NCI-H128 (cell line): ENCODE data around the gene CCBE1.

ENCODE experiments used
- DNase-seq: peaks from one replicate; lab custom pipeline; 2025; ENCODE audit not compliant: unreplicated experiment; lab: John Stamatoyannopoulos, UW

Gene CCBE1

DNA sequence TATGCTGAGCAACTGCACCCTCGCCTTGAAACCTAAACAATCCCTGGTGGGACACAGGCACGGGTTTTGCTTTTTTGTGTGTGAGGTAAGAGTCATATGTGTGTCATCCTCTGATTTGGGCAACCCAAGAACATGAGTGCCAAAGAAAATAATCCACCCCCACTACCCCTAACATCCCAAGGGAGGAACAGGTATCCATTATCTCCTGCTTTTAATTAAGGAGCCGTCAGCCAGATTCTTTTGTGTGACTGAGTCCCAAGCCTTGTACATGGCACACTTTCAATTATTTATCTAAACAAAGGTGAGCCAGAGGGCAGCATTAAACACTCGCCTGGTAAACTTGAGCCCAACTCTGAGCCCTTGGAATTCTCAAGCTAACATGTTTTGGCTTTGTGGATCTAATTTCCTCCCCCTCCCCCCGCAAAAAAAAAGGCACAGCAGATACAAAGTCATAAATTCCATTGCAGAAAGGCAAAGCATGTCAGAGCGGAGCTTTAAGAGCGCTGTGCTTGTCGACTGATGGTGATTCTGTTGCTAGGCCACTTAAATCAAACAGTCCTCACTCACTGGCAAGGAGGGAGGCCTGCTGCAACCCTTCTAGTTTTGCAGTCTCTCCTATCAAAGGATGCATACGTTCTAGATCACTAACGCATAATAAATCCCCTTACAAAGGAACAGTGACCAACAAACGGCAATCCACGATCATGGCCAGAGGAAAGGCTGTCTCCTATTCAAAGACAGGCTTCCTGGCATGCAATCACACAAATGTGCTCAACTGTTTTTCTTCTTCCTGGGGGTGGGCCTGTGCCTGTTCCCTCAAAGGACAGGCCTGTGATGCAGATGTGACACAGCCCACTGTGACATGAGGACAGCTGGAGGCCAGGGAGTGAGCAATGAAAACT lies 194.7 kb downstream of the CCBE1 start:
- no peak for DNase-seq

DNA sequence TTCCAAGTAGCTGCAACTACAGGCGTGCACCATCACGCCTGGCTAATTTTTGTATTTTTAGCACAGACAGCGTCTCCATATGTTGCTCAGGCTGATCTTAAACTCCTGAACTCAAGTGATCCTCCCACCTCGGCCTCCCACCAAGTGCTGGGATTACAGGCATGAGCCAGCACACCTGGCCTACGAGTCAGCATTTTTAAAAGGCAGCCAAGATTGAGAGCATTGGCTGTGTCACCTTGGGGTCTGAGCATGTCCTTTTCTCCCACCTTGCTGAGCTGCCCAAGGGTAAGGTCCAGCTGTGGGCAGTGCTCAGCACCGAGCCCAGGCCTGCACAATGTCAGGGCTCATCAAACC lies 195.3 kb downstream of the CCBE1 start:
- no peak for DNase-seq

DNA sequence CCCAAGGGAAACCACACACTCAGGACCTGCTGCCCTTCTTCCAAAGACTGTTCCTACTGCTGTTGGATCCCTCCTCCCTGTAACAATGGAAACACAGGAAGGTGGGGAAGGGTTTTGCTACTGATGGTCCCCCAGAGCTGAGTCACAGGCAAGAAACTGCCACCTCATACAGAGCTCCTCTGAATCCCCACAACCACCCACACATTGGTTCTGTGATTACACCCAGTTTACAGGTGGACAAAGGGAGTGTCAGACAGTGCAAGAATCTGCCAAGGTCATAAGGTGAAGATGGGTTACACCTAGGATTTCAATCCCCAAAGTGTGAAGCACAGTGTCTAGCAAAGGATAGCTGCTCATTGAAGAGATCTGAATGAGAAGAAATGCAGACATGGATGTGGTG lies 196.5 kb downstream of the CCBE1 start:
- DNase-seq = no peak

DNA sequence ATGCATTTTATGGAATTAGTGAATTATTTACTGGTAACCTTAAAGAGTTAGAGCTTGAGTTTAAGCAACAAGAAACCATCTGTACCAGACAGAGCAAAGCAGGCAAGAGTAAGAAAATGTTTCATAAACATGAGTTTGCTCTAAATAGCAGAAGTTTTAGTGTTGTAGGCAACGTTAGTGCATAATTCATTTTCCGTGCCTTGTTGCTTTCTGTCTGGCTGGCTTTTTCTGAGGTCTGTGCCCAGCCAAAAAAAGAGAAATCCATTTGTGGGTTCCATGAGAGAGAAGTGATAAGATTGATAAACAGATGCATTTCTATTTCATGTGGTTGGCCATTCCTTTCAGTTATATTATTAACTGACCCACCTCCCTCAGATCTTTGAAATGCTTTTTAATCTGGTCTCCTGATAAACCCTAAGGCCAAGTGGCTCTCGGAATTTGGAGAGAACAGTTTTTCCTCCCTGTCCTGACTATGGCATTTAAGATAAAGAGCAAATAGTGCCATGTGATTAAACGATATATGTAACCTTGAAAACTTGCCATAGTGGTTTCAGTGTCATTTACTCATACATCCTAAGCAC lies 198.6 kb downstream of the CCBE1 start:
- DNase-seq = no peak

DNA sequence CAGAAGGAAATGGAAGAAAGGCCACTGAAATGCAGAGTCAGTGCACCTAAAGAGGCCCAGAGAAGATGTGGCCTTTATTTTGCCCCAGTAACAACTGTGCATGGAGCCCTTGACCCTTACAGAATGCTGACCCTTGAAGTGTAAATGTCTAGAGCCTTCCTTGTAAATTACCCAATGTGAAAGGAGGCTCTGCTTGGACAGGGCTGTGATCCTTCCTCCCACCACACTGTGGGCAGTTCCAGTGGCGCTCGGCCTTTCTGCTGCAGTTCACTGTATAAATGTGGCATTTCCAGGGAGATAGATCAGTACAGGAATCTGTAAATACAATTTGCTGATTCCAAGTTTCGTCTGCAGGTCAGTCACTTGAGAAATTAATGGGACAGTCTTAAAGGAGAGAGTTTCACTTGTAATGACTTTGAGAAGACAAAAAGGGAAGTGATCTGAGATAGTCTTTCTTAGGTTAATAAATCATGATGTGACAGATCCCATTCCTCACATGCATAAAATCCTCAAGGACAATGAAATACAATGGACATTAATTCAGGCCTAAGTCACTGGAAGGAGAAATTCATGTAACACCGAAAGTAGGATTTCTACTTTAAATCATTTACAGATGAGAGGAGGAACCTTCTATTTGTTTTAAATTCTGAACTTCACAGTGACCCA lies 204.3 kb downstream of the CCBE1 start:
- DNase-seq = no peak

DNA sequence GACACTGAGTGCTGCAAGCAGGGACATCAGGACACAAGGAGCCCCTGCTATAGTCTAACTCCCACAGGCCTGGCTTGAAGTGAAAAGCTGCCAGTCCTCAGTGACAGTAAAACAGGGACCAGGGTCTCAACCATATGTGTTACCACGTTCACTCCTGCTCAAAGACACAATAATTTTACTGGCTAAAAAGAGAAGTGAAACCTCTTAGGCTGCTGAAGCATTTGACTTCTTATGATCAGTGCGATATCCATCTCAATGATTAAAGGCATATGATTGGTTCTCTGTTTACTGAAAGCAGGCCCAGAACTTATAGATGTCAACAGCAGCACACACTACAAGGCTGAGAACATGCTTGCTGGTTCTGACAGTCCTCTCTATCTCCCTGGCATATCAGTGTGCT lies 208.3 kb downstream of the CCBE1 start:
- no peak for DNase-seq

DNA sequence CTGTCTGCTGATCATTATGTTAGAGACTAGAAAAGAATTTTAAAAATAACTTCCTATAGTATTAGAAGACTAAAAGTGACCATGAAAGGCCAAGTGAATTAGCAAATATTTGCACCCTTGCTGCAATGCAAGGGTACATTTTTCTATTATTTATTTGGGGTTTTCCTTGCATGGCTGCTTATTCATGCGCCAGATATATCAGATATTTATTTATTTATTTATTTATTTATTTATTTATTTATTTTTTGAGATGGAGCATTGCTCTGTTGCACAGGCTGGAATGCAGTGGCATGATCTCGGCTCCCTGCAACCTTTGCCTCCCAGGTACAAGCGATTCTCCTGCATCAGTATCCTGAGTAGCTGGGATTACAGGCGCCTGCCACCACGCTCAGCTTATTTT lies 211.8 kb downstream of the CCBE1 start:
- DNase-seq = no peak

DNA sequence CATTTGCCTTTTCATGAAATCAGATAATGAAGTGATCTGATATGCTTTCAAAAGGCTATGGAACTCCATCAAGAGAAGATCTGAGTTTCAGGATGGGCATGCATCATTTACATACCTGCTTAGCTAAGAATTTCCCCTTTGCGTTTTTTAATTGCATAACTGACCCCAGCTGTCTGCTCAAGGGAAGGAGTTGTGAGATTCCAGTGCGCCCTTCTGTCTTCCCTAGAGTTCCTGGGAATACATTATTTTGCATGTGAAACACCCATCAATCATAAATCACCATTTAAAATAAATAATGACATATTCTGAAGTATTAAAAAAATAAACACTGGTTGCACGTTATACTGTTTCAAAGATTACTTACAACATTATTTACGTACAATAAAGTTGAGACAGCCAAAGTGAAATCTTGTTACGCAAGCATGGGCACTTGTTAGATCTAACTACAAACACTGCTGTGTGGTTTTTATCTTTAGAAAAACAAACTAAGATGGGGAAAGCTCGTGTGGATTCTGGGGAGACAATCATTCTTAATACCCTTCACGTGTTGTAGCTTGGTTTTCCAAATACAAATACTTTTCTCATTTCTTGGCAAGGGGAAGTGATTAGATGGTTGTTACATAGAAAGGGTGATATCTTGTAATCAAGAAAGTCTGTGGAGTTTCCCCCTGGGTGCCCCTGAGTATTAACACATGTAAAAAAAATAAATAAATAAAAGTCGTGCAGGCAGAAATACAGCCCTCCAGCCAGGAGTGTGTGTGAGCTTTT lies 212.5 kb downstream of the CCBE1 start:
- no peak for DNase-seq

DNA sequence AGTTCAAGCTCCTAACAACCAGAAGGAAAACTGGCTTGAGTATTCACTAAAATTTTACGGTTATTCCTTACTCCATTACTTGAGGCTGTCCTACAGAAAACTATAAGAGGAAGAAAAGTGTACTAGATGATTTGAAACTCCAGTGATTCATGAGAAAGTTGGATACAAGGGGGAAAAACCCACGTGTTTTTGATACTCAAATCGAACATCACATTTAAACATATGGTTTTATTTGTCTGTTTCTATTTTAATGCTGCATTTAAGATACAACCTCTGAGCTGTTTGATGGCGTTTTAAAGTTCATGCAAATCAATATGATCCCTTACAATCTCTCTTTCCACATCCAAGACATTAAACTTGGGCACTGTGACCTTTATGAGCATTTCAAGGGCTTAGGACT lies 213.1 kb downstream of the CCBE1 start:
- no peak for DNase-seq

DNA sequence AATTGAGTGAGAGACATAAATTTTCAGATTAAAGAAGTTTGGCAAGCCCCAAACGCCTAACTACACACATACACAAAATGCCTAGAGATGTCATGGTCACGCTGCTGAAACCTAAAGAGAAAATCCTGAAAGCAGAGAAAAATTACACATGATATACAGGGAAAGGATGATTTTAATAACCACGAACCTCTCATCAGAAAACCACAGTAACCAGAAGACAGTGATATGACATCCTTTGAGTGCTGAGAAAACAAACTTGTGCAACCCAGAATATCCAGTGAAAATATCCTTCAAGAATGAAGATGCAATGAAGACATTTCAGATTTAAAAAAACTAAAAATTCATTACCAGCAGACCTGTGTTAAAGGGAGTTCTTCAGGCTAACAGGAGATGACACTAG lies 215.8 kb downstream of the CCBE1 start:
- no peak for DNase-seq

DNA sequence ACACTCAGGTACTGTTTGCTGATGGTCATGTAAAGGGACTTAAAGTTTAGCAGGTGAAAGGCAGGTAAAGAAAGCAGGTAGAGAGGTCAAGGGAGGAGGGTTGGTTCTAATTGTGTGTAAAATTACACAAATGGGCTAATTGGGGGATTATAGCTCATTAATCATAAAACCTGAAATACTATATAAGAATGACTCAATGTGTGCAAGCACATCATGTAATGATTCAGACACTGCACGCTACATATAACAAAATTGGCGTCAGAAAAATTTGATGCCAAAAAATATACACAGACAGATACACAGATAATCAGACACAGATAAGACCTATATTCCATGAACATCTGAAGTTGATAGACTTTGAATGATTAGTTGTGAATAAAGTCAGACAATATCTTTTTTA lies 217.4 kb downstream of the CCBE1 start:
- DNase-seq = no peak

DNA sequence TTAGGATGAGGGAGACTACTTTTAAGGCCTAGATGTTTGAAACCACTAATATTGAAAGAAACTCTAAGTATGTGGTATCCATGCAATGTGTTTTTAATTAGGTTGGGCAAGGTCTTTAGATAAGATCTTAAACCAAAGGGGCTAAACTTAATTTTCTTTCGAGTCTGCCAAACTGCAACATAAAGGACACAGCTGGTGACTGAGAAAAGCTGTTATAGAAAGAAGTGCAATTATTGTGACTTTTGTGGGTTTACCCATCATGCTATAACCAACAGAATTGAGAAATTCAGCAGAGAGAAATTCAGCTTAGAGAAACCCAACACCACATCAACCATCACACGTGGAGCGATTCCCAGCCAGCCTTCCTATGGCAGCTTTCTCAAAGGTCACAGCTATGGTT lies 218.6 kb downstream of the CCBE1 start:
- no peak for DNase-seq

DNA sequence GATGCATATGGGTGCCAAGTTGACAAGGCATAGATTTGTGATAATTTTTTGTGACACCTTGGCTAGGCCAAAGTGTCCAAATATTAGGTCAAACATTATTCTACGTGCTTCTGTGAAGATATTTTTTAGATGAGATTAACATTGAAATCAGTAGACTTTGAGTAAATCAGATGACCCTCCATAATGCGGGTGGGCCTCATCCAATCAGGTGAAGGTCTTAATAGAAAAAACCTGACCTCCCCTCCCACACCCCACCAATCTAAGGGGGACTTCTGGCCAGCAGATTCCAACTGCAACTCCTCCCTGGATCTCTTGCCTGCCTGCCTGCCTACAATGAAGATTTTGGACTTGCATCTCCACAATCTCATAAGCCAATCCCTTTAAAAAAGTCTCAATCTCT lies 219.4 kb downstream of the CCBE1 start:
- DNase-seq = no peak

DNA sequence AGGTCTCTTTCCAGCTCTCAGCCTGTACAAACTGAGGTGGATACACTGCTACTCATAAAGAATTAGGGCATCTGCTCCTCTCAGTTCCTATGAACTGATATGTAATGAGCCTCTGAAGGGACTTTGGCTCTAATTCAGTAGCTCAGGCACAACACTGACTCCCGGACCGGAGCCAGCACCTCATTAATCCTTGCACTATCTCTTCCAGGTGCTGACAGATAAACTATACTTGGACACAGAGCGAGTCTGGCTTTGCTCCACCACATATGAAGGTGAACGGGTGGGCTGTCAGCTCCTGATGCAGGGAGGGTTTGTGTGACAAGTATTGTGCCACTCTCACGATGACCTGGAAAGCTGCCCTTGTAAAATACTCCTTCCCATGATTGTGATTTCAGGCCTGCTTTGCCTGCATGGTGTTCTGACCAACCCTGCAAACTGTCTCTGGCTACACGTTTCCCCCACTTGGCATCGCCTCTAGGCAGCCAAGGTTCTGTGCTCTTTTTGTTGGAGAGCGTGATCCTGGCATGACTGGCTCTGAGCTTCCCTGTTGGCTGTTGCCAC lies 226.6 kb downstream of the CCBE1 start:
- no peak for DNase-seq

DNA sequence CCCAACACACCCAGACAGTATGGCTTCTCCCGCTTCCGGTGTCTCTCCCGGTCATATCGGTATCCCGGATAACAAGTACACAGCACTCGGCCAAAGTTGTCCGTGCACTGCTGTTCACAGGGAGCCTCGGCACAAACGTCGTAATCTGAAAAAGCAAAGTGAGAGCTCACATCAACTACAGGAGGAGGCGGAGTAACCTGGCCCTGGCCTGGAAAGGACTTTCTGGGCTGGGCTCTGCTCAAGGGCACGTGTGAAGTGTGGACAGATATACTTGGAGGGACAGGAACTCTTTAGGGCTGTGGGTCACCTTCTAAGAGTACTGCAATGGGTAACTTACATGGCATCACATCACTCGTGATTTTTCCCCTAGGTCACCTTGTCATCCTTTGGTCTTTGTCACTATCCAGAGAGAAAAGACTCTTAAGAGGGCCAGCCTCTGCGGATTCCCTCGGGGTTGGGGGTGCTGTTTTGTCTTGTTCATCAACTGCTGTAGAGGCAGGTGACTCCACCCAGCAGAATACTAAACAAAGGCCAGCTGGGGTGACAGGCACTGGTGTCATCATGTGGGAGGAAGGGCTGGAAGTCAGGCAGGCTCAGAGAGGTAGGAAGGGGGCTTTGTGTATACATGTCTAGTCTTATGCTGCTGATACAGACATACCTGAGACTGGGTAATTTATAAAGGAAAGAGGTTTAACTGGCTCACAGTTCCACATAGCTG lies 227.6 kb downstream of the CCBE1 start:
- no peak for DNase-seq

DNA sequence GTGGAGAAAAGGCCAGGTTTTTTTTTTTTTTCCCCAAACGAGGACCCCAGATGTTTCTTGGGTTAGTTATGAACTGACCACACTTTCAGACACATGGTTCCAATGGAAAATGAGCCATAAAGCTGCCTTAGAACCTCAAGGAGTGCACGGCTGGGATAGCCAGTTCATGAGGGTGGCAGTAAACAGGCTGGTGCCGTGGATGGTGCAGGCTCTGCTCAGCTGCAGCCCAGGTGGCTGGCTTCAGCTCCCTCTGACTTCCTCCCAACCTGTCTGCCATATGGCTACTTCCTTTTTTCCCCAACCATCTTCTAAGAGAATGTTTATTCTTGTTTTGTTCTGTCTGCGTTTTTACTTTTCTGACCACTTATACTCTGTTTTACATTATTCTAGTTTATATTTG lies 228.4 kb downstream of the CCBE1 start:
- no peak for DNase-seq

DNA sequence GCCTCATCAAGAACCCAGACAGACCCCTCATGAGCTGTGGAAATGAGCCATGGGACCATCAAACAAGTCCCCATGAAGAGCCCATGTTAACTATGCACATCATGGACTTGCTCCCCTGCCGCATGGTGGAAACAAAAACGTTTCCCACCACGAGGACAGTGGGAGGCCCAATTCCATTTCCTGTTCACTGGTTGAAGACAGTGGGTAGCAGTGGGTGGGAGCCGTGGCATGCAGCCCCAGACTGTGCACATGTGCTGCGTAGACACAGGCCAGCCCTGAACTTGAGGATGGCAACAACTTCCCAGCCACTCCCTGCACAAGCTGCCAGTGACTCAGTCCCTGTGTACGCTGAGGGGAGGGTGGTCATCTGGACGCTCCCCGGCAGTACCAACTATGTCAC lies 229.7 kb downstream of the CCBE1 start:
- no peak for DNase-seq

DNA sequence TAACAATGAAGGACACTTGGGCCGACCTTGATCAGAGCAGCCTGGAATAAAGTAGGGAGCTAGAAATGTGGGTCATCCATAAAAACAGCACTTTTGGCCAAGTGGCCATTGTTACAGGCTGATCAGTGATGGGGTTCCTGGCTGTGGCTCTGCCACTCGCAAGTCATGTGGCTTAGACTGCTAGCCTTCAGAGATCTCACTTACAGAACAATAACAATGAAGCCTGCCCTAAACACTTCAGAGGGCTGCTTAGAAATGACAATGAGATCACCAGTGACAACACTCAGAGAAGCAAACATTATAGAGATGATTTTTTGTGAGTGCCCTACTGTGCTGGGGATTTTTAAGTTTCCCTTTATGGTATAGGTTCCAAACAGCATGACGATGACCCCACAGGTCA lies 230.2 kb downstream of the CCBE1 start:
- DNase-seq = no peak

DNA sequence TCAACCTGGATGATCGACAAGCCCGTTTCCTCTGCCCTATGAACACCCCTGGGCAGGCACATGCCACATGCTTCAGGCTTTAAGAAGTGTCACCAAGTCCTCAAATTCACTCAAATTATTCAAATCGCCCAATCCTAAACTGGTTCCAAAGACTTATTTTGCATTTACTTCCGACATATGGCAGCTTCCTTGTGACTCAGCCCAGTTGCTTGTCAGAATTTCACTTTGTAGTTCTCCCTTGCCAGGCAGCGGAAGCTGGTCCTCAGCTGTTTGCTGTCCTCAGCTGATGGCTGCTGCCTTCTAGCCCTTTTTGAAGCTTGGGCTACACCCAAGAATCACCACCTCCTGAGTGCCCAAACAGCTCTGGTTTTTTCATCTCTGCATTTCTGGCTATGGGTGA lies 232.7 kb downstream of the CCBE1 start:
- no peak for DNase-seq

DNA sequence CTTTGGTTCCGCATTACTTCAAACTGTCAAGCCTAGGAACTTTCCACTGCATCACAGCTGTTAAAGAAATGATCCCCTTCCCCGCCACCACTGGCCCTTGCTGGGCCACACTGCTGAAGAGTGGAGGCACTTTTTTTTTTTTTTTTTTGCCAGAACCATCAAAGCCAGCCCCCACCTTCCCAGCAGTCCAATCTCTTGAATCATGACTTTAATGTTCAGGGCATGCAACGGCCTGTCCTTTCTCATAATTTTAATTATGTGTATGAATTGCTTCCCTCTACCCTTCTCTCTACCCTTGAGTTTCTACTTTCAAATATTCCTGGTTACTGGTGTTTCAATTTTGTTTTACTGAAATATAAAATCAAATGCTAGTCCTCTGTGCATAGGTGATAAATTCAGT lies 236.1 kb downstream of the CCBE1 start:
- DNase-seq = no peak

DNA sequence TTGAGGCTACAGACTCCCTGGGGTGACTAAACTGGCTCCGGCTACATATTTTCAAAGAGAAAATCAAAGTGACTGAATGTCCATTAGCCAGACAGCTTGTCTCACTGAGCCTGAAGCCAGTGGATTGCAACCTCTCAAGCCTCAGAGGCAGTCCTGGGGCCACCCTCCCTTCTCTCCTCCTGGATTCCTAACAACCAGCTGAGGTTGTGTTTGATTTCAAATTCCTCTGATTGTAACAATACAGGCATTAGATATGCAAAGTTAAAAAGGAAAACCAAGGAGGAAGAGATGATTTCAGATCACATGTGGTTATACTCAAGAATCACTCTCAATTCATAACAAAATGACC lies 237.2 kb downstream of the CCBE1 start:
- DNase-seq = no peak
